ENCODE measurements around the gene AK1. TPM values are rescaled to one million over a fixed set of nuclear protein-coding genes. Genes with fewer than 3 reads are reported as not detected.
A peak's percentile ranks its signal among the peaks of the same experiment; 100 is the strongest.

Gene AK1
- total and polyA plus RNA-seq, 2 of the 13 experiments (the other 11 are each of a cell fraction or from before 2014, with no cell fraction given): 19.1 to 32.8 TPM

- TF ChIP-seq MTA1 (CRISPR knock-in tag; IDR thresholded peaks at IDR 0.05; ENCODE audit: borderline replicate concordance) (no peak), SIN3A (IDR thresholded peaks at IDR 0.05; ENCODE audit: borderline replicate concordance, low read depth, low read length) (0 out of 2 replicates have a peak, but pooled peaks have one; percentile 62), CHD2 (IDR thresholded peaks at IDR 0.05; ENCODE audit: low read depth, low read length) (no peak), PRDM10 (CRISPR knock-in tag; IDR thresholded peaks at IDR 0.05; ENCODE audit: low read depth) (no peak), MEF2D (CRISPR knock-in tag; IDR thresholded peaks at IDR 0.05) (no peak), ZBTB44 (CRISPR knock-in tag; IDR thresholded peaks at IDR 0.05) (no peak), DPF2 (CRISPR knock-in tag; IDR thresholded peaks at IDR 0.05; ENCODE audit: borderline replicate concordance, low read depth) (no peak), KDM3A (CRISPR knock-in tag; IDR thresholded peaks at IDR 0.05; ENCODE audit: low read depth) (no peak), TMF1 (CRISPR knock-in tag; IDR thresholded peaks at IDR 0.05; ENCODE audit: low read depth) (no peak), ZSCAN21 (CRISPR knock-in tag; IDR thresholded peaks at IDR 0.05; ENCODE audit: borderline replicate concordance) (no peak), MLX (CRISPR knock-in tag; IDR thresholded peaks at IDR 0.05) (no peak), CREBL2 (CRISPR knock-in tag; IDR thresholded peaks at IDR 0.05; ENCODE audit: borderline replicate concordance) (no peak), ZNF18 (CRISPR knock-in tag; IDR thresholded peaks at IDR 0.05; ENCODE audit: insufficient replicate concordance) (peak; percentile 63), FOXC1 (CRISPR knock-in tag; IDR thresholded peaks at IDR 0.05; ENCODE audit: borderline replicate concordance) (peak; percentile 78; the same call in 1 of the 2 replicates), RBM22 (optimal IDR thresholded peaks at IDR 0.05; ENCODE audit: low read length) (no peak), SIX1 (CRISPR knock-in tag; IDR thresholded peaks at IDR 0.05; ENCODE audit: borderline replicate concordance) (no peak), ZNF773 (CRISPR knock-in tag; IDR thresholded peaks at IDR 0.05; ENCODE audit: borderline replicate concordance) (no peak), HNF4G (IDR thresholded peaks at IDR 0.05; ENCODE audit: borderline replicate concordance, low read depth, low read length) (no peak), HNF4G (CRISPR knock-in tag; IDR thresholded peaks at IDR 0.05; ENCODE audit: borderline replicate concordance, low read depth) (0 out of 2 replicates have a peak, but pooled peaks have one; percentile 28), ZNF720 (CRISPR knock-in tag; IDR thresholded peaks at IDR 0.05) (no peak), CEBPB (IDR thresholded peaks at IDR 0.05; ENCODE audit: borderline replicate concordance, low read depth, low read length) (no peak), ZNF781 (CRISPR knock-in tag; IDR thresholded peaks at IDR 0.05; ENCODE audit: borderline replicate concordance, not compliant biosample characterization) (no peak), SSRP1 (CRISPR knock-in tag; IDR thresholded peaks at IDR 0.05) (no peak), ZNF530 (CRISPR knock-in tag; IDR thresholded peaks at IDR 0.05; ENCODE audit: low read depth) (no peak)
These were observed at the start of gene AK1 (continued) for GRCh38 chr9:127877566-127877998.

Measured in HepG2 (cell line).